ENCODE data around the gene FILIP1.
"Not testable (repeated sequence)": the region's sequence is repeated elsewhere in the genome, so short reads cannot be mapped to it uniquely, and the experiment has no call there.

Gene FILIP1

GRCh38 chr6:75449630-75450206 lies 43.9 kb downstream of the FILIP1 start:
- DNase-seq, result no peak

GRCh38 chr6:75446241-75446880 lies 47.2 kb downstream of the FILIP1 start:
- DNase-seq, result no peak

DNA sequence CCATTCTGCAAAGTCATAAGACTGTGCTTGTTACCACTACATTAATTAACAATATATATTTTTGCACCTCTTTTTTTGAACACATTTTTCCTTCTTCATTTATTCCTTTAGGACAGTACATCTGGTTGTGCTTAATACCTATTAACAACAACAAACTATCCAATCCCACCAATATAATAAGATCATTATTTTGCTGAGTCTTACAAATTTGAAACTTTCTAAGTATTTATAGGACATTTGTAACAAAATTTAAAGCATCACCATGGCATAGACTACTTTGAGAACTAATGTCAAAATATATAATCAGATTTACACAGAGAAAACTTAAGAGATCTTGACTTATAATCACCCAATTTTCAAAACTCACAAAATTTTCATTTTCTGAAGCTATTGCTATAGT lies 47.9 kb downstream of the FILIP1 start:
- no peak for DNase-seq

DNA sequence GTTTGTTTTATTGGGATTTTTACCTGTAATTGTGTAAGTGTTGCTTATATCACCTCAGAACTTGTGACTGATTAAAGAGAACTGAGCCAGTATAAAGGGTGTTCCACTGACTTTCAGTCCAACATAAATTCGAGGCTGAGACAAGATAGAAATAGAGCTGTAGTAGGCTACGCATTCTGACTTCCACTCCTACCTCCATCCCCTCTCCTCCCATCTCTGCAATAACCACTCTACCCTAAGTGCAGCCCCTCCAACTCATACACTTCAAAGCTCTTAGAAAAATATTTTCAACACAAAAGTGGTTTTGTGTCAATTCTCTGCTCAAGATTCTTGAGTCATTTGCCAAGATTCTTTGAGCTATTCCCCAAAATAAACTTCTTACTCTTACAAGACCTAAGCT lies 48.7 kb downstream of the FILIP1 start:
- DNase-seq, result no peak

- DNase-seq, result not testable (repeated sequence)
Observed at GRCh38 chr6:75441883-75442282, 51.7 kb downstream of the FILIP1 start.

DNA sequence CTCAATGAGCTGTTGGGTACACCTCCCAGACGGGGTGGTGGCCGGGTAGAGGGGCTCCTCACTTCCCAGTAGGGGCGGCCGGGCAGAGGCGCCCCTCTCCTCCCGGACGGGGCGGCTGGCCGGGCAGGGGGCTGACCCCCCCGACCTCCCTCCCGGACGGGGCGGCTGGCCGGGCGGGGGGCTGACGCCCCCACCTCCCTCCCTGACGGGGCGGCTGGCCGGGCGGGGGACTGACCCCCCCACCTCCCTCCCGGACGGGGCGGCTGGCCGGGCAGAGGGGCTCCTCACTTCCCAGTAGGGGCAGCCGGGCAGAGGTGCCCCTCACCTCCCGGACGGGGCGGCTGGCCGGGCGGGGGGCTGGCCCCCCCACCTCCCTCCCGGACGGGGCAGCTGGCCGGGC lies 52.1 kb downstream of the FILIP1 start:
- DNase-seq, result not testable (repeated sequence)

DNA sequence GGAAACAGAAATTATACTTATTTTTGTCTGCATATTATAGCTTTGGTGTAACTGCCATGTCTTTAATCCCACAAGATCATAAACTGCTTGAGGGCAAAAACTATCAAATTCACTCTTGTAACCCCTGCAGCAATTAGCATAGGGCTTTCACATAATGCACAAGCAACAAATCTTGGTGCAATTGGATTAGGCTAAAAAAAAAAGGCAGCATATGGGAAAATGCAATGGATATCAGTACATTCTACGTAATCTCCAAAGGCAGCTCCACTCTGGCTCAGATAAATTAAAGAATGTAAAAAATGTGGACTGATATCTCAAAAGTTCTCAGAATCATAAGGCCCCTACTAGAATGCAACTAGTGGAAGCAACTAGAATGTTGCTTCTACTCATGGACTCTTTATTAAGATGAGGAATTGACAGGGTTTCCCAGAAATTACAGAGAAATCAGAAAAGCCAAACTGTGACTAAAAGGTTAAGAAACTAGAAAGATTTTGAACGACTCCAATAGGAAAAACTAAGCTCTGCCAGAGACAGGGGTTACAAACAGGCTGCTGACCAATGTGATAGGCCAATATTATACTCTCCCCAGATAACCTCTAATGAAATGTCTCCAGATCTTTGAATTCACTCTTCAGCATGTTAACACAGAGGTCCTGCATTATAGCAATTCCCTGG lies 55.0 kb downstream of the FILIP1 start:
- no peak for DNase-seq

DNA sequence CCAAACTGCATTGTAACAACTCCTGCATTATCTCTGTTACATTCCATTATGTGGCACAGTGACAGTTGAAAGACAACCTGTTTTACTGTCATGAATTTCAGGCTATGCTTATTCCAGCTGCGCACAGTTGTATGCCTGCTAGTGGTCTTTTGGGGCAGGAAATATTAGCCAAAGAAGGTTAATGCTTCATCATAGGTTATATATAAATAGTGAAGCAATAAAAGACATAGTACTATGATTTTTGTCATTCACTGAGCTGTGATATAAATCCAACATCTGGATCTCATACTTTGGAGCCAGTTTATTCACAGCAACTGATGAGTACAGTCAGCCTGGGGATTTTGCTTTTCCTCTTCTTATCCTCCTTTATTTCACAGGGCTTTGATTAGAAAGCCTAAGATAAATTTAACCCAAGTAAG lies 55.6 kb downstream of the FILIP1 start:
- DNase-seq, result no peak

- DNase-seq, result no peak
Observed at GRCh38 chr6:75437421-75437891, 56.1 kb downstream of the FILIP1 start.

GRCh38 chr6:75436869-75437268 lies 56.7 kb downstream of the FILIP1 start:
- peak in 3 of 51 donors; percentile 2 to 3 (median 3) for DNase-seq

DNA sequence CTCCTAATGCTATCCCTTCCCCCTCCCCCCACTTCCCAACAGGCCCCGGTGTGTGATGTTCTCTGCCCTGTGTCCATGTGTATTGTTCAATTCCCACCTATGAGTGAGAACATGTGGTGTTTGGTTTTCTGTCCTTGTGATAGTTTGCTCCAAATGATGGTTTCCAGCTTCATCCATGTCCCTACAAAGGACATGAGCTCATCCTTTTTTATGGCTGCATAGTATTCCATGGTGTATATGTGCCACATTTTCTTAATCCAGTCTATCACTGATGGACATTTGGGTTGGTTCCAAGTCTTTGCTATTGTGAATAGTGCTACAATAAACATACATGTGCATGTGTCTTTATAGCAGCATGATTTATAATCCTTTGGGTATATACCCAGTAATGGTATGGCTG lies 60.8 kb downstream of the FILIP1 start:
- DNase-seq, result not testable (repeated sequence)

DNA sequence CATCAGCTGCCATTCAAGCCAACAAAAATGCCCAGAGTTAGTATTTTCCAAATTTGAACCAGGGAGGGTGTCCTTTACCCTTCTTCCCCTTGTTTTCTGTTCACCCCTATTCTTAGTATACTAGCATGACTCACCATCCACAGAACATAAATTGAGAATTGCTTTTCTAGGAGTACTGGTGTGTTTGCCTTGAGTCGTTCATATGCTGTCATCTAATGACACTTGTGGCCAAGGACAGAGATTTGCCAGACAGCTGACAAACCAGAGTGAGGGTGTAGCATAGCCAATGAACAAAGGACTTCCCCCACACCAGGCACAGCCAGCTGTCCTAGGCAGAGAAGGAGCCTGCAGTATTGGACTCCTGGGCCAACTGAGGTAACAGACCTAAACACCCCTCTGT lies 62.2 kb downstream of the FILIP1 start:
- DNase-seq, result peak in 2 of 51 donors; percentile 4 to 6

DNA sequence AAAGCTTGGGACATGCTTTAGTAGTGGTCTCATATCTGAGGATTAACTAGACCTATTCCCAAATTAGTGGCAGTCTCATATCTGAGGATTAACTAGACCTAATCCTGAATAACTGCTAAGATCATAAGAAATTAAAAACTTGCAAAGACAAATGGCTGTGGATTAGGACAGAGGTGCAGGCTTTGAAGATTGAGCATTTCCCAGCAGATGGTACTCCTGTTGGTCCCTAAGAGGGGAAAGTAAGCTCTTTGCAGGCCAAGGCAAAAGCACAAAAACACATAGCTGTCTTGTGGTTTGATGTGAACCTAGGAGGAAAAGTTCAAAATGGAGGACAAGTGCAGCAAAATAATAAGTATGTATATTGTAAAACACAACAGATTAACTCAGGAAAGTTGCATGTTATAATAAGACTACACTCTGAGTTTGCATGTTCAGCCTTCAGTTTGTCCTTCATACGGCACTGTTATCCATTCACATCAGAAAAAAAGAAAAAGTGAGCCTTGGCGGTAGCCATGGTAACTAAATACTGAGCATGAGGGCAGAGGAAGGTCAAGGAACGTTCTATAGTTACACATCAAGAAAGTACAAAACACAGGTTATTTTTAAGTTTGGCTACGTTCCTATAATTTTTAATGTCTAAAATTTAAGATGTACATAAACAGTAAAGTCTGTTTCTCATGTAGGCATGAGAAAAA lies 62.8 kb downstream of the FILIP1 start:
- DNase-seq, result no peak

GRCh38 chr6:75429061-75429703 lies 64.4 kb downstream of the FILIP1 start:
- no peak for DNase-seq

GRCh38 chr6:75428204-75428603 lies 65.4 kb downstream of the FILIP1 start:
- DNase-seq, result no peak

DNA sequence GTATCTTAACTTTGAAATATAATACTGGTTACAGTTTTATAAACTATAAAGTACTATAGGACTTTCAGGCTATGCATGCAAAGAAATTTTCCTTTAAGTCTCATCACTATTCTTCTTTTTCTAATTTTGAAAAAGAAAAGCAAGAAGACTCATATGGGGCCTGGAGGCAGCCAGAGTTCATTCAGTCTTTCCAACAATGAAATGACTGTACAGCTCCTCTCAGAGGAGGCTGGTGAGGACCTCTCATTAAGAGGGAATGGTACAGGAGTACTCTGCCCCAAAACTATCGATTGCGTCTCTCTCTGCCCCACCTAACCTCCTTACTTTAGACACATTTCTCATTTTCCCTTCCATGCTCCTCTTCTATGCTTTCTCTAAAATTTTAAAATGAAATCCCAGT lies 66.3 kb downstream of the FILIP1 start:
- no peak for DNase-seq

DNA sequence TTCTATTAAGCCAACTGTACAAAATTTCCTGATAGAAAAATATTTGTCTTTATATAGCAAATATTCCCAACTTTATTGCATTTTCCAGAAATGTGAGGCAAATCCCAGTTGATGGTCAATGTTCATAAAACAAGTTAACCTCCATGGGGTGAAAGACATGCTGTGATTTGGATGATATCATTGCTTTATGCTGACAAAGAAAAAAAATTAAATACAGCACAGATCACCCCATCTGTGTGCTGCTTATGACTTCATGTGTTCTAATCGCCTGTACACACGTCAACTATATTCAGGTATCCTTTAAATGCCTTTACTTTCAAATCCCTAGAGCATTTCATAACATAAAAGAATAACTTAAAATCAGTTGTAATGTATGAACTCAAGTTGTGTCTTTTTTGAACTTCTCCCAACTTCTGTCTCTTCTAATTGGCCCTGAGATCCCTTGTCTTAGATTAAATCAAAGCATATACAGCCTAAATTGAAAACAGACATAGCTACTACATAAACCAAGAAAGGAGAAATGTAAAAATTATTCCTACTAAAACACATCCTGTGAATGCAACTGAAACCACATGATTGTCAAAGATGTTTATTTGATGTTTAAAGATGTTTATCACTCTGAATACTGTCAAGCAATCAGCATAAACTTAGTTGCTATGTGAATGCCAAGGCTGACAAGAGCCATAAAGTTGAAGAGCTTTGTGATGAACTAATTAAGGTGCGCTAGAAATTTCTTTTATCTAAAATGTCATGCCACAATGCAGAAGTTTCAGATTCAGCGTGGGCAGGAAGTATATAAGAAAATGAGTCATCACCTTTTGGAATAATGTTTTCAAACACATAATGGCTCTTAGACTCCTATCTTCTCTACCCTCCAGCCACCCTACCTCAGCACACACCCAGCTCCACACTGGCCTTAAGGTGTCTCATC lies 68.7 kb downstream of the FILIP1 start:
- DNase-seq, result peak in 1 of 51 donors; percentile 21

DNA sequence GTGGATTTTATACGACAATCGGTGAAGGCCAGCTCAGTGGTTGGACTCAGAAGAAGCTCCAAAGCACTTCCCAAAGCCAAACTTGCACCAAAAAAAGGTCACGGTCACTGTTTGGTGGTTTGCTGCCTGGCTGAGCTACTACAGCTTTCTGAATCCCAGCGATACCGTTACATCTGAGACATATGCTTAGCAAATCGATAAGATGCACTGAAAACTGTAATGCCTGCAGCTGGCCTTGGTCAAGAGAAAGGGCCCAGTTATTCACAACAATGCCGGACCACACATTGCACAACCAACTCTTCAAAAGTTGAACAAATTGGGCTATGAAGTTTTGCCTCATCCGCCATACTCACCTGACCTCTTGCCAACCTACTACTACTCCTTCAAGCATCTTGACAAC lies 70.2 kb downstream of the FILIP1 start:
- no peak for DNase-seq

DNA sequence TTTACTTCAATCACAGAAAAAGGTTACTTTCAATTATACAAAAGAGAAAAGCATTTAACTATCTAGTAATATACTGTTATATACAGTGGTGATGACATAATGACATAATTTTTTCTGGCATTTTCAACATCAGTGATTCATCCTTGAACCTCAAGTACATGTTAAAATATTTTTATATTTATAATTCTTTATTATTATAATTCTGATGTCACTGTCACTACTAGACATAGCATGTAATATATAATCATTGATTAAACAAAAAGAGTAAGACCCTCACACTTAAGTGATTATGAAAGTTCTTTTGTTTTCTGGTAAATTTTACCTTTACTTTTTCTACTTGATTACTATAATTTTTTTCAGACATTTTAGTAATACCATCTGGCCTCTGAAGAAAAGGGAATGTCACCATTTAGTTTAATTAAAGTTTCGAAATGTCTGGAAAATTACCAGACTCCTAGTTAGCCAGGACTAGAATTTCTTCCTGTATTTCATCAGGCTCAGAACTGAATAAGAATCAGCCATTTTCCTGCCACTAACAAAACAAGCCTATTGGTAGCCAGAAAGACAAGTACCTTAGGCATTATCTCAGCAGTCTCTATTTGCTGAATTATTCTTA lies 71.5 kb downstream of the FILIP1 start:
- no peak for DNase-seq

Data from hypothalamus (tissue), 51 donors.